GM12891 (cell line): Measurements from ENCODE around the gene KCNIP4.

Experiments used
- PAX5 ChIP-seq: IDR thresholded peaks from 2 replicates; pipeline ENCODE4 v1.6.1; 2011; ENCODE audit warnings: low read length, moderate library complexity, mild to moderate bottlenecking; ENCODE audit not compliant: insufficient read depth, severe bottlenecking
- POLR2A ChIP-seq: IDR thresholded peaks from 2 replicates; pipeline ENCODE4 v1.6.1; 2011; ENCODE audit warnings: low read depth, low read length, control low read depth
- POLR2AphosphoS5 ChIP-seq: IDR thresholded peaks from 2 replicates; pipeline ENCODE4 v1.6.1; 2011; ENCODE audit warnings: low read depth, low read length, control low read depth
- POU2F2 ChIP-seq: IDR thresholded peaks from 2 replicates; pipeline ENCODE4 v1.6.1; 2011; ENCODE audit warnings: low read depth, mild to moderate bottlenecking, control low read depth, low read length, moderate library complexity
- SPI1 ChIP-seq: IDR thresholded peaks from 2 replicates; pipeline ENCODE4 v1.6.1; 2011; ENCODE audit warnings: low read depth, low read length, control low read depth
- TAF1 ChIP-seq: IDR thresholded peaks from 2 replicates; pipeline ENCODE4 v1.6.1; 2011; ENCODE audit warnings: low read depth, low read length, control low read depth

DNA sequence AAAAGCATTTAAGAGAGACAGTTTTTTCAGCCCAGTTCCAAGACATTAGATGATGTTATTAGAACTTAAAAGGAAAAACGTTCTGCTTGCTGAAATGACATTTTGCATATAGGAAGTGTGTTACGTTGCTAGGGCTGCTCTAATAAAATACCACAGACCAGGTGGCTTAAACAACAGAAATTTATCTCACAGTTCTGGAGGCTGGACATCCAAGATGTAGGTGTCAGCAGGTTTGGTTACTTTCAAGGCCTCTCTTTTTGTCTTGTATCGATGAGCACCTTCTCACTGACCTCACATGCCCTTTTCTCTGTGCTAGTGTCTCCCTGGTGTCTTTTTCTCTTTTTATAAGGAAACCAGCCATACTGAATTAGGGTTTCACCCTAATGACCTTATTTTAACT, 1043.6 kb downstream of the KCNIP4 start:
- TF ChIP-seq POLR2AphosphoS5 (no peak), POLR2A (no peak), PAX5 (no peak), SPI1 (no peak), TAF1 (no peak), POU2F2 (no peak)
